Lower lobe of right lung (tissue), 2 donors: ENCODE results near the gene ITGA2B. TPM values are rescaled to one million over a fixed set of nuclear protein-coding genes. Genes with fewer than 3 reads are reported as not detected.

Experiments used
- ATAC-seq, 2 donors: fragments of 200-7000 bp; cut with Tn5 transposase; one replicate each; pipeline ENCODE4 v1.9.1; 2020 to 2022; ENCODE audit warnings: mild to moderate bottlenecking in 2 of 2, moderate library complexity in 2 of 2
- DNase-seq: peaks from one replicate; pipeline ENCODE4 v3.0.0-alpha.2; 2020
- H3K27ac ChIP-seq: fragments of 200-600 bp; one replicate; pipeline ENCODE4 v1.8.0; 2022
- H3K27me3 ChIP-seq: fragments of 200-600 bp; one replicate; pipeline ENCODE4 v1.8.0; 2022; ENCODE audit warnings: low read depth
- H3K36me3 ChIP-seq: fragments of 200-600 bp; one replicate; pipeline ENCODE4 v1.8.0; 2022; ENCODE audit warnings: mild to moderate bottlenecking
- H3K4me1 ChIP-seq: fragments of 200-600 bp; one replicate; pipeline ENCODE4 v1.8.0; 2022
- H3K4me3 ChIP-seq: fragments of 200-600 bp; one replicate; pipeline ENCODE4 v1.8.0; 2022; ENCODE audit warnings: mild to moderate bottlenecking
- H3K9me3 ChIP-seq: fragments of 200-600 bp; one replicate; pipeline ENCODE4 v1.8.0; 2022
- intact Hi-C: fragments of 100-400 bp; cut with DNase I; formaldehyde crosslinking; loops from one replicate; pipeline ENCODE4 v1.11.0; 2022
- total RNA-seq: library from RNA; stranded (reverse); fragmentation: NEBNext Ultra II Directional; extraction: Animal tissue kit (Norgen Biotek cat#: 25700); gene quantifications from one replicate; pipeline ENCODE4 v1.2.1, GENCODE V29; 2021
- TF ChIP-seq, protein P1 (sequence below): fragments of 200-600 bp; IDR thresholded peaks from one replicate; pipeline ENCODE4 v1.8.0; 2022; ENCODE audit warnings: antibody characterized with exemption, mild to moderate bottlenecking
- donor health status: DM: no; HTN: yes; CAD: no; lungs with severe emphysema.

ITGA2B gene
- total RNA-seq, 1 donor from 2014 or later, result 5.2 TPM

GRCh38 chr17:44338702-44339101 lies 50.7 kb downstream of the ITGA2B start:
- TF ChIP-seq, protein P1, sequence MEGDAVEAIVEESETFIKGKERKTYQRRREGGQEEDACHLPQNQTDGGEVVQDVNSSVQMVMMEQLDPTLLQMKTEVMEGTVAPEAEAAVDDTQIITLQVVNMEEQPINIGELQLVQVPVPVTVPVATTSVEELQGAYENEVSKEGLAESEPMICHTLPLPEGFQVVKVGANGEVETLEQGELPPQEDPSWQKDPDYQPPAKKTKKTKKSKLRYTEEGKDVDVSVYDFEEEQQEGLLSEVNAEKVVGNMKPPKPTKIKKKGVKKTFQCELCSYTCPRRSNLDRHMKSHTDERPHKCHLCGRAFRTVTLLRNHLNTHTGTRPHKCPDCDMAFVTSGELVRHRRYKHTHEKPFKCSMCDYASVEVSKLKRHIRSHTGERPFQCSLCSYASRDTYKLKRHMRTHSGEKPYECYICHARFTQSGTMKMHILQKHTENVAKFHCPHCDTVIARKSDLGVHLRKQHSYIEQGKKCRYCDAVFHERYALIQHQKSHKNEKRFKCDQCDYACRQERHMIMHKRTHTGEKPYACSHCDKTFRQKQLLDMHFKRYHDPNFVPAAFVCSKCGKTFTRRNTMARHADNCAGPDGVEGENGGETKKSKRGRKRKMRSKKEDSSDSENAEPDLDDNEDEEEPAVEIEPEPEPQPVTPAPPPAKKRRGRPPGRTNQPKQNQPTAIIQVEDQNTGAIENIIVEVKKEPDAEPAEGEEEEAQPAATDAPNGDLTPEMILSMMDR, result no peak
- Histone ChIP-seq H3K9me3 (no peaks in the 10 kb centered on the region), H3K4me1 (peaks cover 20% of the 10 kb centered on the region), H3K36me3 (no peaks in the 10 kb centered on the region), H3K4me3 (no peak overlapping the region), H3K27me3 (no peaks in the 10 kb centered on the region), H3K27ac (no peak overlapping the region)
- DNase-seq, result no peak
- peak; percentile 61 to 66 for ATAC-seq
- intact Hi-C loops, result no loop called here

GRCh38 chr17:44335968-44336367 lies 53.5 kb downstream of the ITGA2B start:
- Histone ChIP-seq H3K9me3 (no peaks in the 10 kb centered on the region), H3K27ac (no peak overlapping the region), H3K4me3 (no peak overlapping the region), H3K36me3 (no peaks in the 10 kb centered on the region), H3K27me3 (no peaks in the 10 kb centered on the region), H3K4me1 (peaks cover 36% of the 10 kb centered on the region)
- intact Hi-C loops, result no loop called here
- ATAC-seq (no peak), DNase-seq (no peak)
- TF ChIP-seq, protein P1, result no peak

- TF ChIP-seq, protein P1, result no peak
- intact Hi-C loops, result no loop called here
- Histone ChIP-seq H3K27ac (peak overlapping the region; percentile 6), H3K27me3 (no peaks in the 10 kb centered on the region), H3K4me1 (peaks cover 38% of the 10 kb centered on the region), H3K36me3 (no peaks in the 10 kb centered on the region), H3K4me3 (no peak overlapping the region), H3K9me3 (no peaks in the 10 kb centered on the region)
- no peak for DNase-seq
- peak in 1 of 2 donors; percentile 56 for ATAC-seq
Measured at GRCh38 chr17:44335564-44335963, 53.9 kb downstream of the ITGA2B start.

DNA sequence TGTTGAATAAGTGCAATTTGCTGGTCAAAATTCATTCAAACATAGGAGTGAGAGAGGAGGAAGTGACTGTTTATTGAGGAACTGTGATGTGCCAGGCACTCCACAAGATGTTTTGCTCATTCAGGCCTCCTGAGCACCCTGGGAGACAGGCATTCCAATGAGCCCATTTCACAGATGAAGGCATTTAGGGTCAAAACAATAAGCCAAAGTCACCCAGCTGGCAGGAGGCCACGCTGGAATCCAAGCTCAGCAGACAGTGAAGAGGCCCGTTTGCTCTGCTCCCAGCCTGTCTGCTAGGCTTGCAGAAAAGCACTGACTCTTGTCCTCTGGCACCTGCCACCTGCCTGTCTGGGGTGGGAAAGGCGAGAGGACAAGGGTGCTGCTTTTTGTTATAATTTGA lies 54.7 kb downstream of the ITGA2B start:
- Histone ChIP-seq H3K4me1 (peaks cover 38% of the 10 kb centered on the region), H3K36me3 (no peaks in the 10 kb centered on the region), H3K9me3 (no peaks in the 10 kb centered on the region), H3K27ac (peak overlapping the region; percentile 6), H3K4me3 (no peak overlapping the region), H3K27me3 (no peaks in the 10 kb centered on the region)
- intact Hi-C loops, result no loop called here
- TF ChIP-seq, protein P1, result no peak
- DNase-seq (no peak), ATAC-seq (no peak)

DNA sequence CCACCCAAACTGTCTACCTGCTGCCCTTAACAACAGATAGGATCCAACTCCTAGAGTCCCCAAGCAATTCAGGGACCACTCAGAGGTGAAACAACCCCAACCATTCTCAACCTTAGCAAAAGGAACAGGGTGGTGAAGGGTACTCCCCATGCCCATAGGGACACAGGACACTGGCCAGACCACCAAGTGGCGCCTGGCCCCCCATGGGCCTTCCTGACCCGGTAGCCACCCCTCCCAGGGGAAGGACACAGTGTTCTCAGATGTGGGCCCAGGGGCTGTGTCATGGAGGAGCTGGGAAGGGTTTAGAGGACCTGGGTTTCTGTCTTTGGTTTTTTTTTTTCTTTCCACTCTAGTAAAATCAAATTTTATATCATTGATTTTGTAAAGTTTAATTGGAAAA lies 55.1 kb downstream of the ITGA2B start:
- ATAC-seq (peak in 1 of 2 donors; percentile 45), DNase-seq (no peak)
- Histone ChIP-seq H3K27ac (peak overlapping the region; percentile 36), H3K27me3 (no peaks in the 10 kb centered on the region), H3K4me1 (peaks cover 38% of the 10 kb centered on the region), H3K36me3 (no peaks in the 10 kb centered on the region), H3K4me3 (no peak overlapping the region), H3K9me3 (no peaks in the 10 kb centered on the region)
- intact Hi-C loops, result no loop called here
- TF ChIP-seq, protein P1, result no peak

- peak; percentile 69 to 72 for ATAC-seq
- Histone ChIP-seq H3K9me3 (no peaks in the 10 kb centered on the region), H3K4me1 (peaks cover 38% of the 10 kb centered on the region), H3K27ac (peak overlapping the region; percentile 9), H3K27me3 (no peaks in the 10 kb centered on the region), H3K36me3 (no peaks in the 10 kb centered on the region), H3K4me3 (no peak overlapping the region)
- intact Hi-C loops, result no loop called here
- DNase-seq, result peak; percentile 70
- TF ChIP-seq, protein P1, result no peak
Measured at GRCh38 chr17:44333371-44333770, 56.1 kb downstream of the ITGA2B start.
